Loucy (cell line): ENCODE results near the gene BBS5.
"Not testable (repeated sequence)": the region's sequence is repeated elsewhere in the genome, so short reads cannot be mapped to it uniquely, and the experiment has no call there.

Experiments used
- H2AFZ ChIP-seq: fragments of 200-600 bp; sonication (generic); 2 replicates; pipeline ENCODE4 v1.6.0; 2016; ENCODE audit warnings: antibody characterized with exemption, mild to moderate bottlenecking, low read length, moderate library complexity
- H3F3A ChIP-seq: fragments of 200-600 bp; 2 replicates; pipeline ENCODE4 v1.6.0; 2016; ENCODE audit warnings: antibody characterized with exemption, low read depth, mild to moderate bottlenecking
- H3K27me3 ChIP-seq: fragments of 200-600 bp; sonication (generic); 2 replicates; pipeline ENCODE4 v1.6.1; 2014; ENCODE audit warnings: low read length, mild to moderate bottlenecking; ENCODE audit not compliant: insufficient read depth, poor library complexity, severe bottlenecking
- H3K36me3 ChIP-seq: fragments of 200-600 bp; sonication (generic); 2 replicates; pipeline ENCODE4 v1.6.1; 2016; ENCODE audit warnings: low read length; ENCODE audit not compliant: insufficient read depth
- H3K4me1 ChIP-seq: fragments of 200-600 bp; sonication (generic); 2 replicates; pipeline ENCODE4 v1.5.1; 2014; ENCODE audit warnings: low read length, mild to moderate bottlenecking; ENCODE audit not compliant: insufficient read depth, poor library complexity, severe bottlenecking
- H3K4me2 ChIP-seq: fragments of 200-600 bp; sonication (generic); 2 replicates; pipeline ENCODE4 v1.6.0; 2014; ENCODE audit warnings: antibody characterized with exemption, low read length, low read depth, mild to moderate bottlenecking; ENCODE audit not compliant: poor library complexity, severe bottlenecking
- H3K4me3 ChIP-seq: fragments of 200-600 bp; sonication (generic); 2 replicates; pipeline ENCODE4 v1.5.1; 2014; ENCODE audit warnings: low read length, mild to moderate bottlenecking, mixed read lengths; ENCODE audit not compliant: poor library complexity, severe bottlenecking
- H3K79me2 ChIP-seq: fragments of 200-600 bp; sonication (generic); 2 replicates; pipeline ENCODE4 v1.6.1; 2014; ENCODE audit warnings: low read length; ENCODE audit not compliant: insufficient read depth
- H3K9ac ChIP-seq: fragments of 200-600 bp; sonication (generic); 2 replicates; pipeline ENCODE4 v1.6.0; 2014; ENCODE audit warnings: mild to moderate bottlenecking, low read depth, low read length, moderate library complexity; ENCODE audit not compliant: poor library complexity, severe bottlenecking
- H3K9me2 ChIP-seq: fragments of 200-600 bp; sonication (generic); replicated peaks from 2 replicates; pipeline ENCODE4 v1.6.1; 2016; ENCODE audit warnings: low read depth, low read length, mixed read lengths
- H3K9me3 ChIP-seq: fragments of 200-600 bp; sonication (generic); 2 replicates; pipeline ENCODE4 v1.6.1; 2014; ENCODE audit warnings: mild to moderate bottlenecking, antibody characterized with exemption, low read length, low read depth; ENCODE audit not compliant: insufficient read depth
- H4K20me1 ChIP-seq: fragments of 200-600 bp; sonication (generic); 2 replicates; pipeline ENCODE4 v1.6.0; 2014; ENCODE audit warnings: antibody characterized with exemption, low read length, mild to moderate bottlenecking; ENCODE audit not compliant: insufficient read depth, poor library complexity, severe bottlenecking
- CTCF ChIP-seq: fragments of 200-600 bp; sonication (generic); conservative IDR thresholded peaks from 2 replicates; pipeline ENCODE4 v1.5.1; 2014; ENCODE audit warnings: mild to moderate bottlenecking, antibody characterized with exemption, low read length
- EZH2phosphoT487 ChIP-seq: fragments of 200-600 bp; IDR thresholded peaks from 2 replicates; pipeline ENCODE4 v1.6.1; 2018; ENCODE audit warnings: antibody characterized with exemption, mild to moderate bottlenecking, moderate library complexity, borderline replicate concordance

Gene BBS5

GRCh38 chr2:169479257-169480078 lies at the start of gene BBS5:
TSS of gene BBS5 (plus strand) at chr2:169479494. CDS start at chr2:169479554, 60 bp downstream.
- no peaks in the 10 kb centered on the region for H3K27me3 ChIP-seq
- peak within 1 kb of the TSS; percentile 93 for H3K4me3 ChIP-seq
- peak; percentile 70 for TF ChIP-seq CTCF
- no peak for TF ChIP-seq EZH2phosphoT487
- no peaks in the 10 kb centered on the region for H3K36me3 ChIP-seq
- H3K4me1 ChIP-seq, result peaks cover 9% of the 10 kb centered on the region
- H3K9me3 ChIP-seq, result no peaks in the 10 kb centered on the region
- peak within 1 kb of the TSS; percentile 100 for H2AFZ ChIP-seq
- no peaks in the 10 kb centered on the region for H4K20me1 ChIP-seq
- no peaks in the 10 kb centered on the region for H3K9me2 ChIP-seq
- H3K9ac ChIP-seq, result peak within 1 kb of the TSS; percentile 72
- no peaks in the 10 kb centered on the region for H3F3A ChIP-seq
- peak within 1 kb of the TSS; percentile 80 for H3K4me2 ChIP-seq
- no peaks in the 10 kb centered on the region for H3K79me2 ChIP-seq

- not testable (repeated sequence) for H3K79me2 ChIP-seq, H4K20me1 ChIP-seq, H3K9me3 ChIP-seq, H3K9ac ChIP-seq, H3K36me3 ChIP-seq, H3K9me2 ChIP-seq, H3K4me3 ChIP-seq, H3K4me2 ChIP-seq, H3K27me3 ChIP-seq, H2AFZ ChIP-seq, H3F3A ChIP-seq, H3K4me1 ChIP-seq
These were observed 47.5 kb upstream of the BBS5 start for GRCh38 chr2:169431772-169432171.

- not testable (repeated sequence) for H3K4me3 ChIP-seq, H3F3A ChIP-seq, H3K9me2 ChIP-seq, H3K9ac ChIP-seq, H3K27me3 ChIP-seq, H3K4me1 ChIP-seq, H4K20me1 ChIP-seq, H2AFZ ChIP-seq, H3K36me3 ChIP-seq, H3K79me2 ChIP-seq, H3K4me2 ChIP-seq, H3K9me3 ChIP-seq
These were observed 45.1 kb upstream of the BBS5 start for GRCh38 chr2:169434236-169434635.

- H3K27me3 ChIP-seq, result no peaks in the 10 kb centered on the region
- no peaks in the 10 kb centered on the region for H3K79me2 ChIP-seq
- H2AFZ ChIP-seq, result no peak overlapping the region
These were observed 40.7 kb upstream of the BBS5 start for GRCh38 chr2:169438466-169439072.

More at GRCh38 chr2:169438466-169439072, 40.7 kb upstream of the BBS5 start:
- Histone ChIP-seq H3K9ac (no peak overlapping the region), H3K9me2 (no peaks in the 10 kb centered on the region), H3K9me3 (no peaks in the 10 kb centered on the region), H3K4me3 (no peak overlapping the region), H3F3A (no peaks in the 10 kb centered on the region), H4K20me1 (no peaks in the 10 kb centered on the region), H3K36me3 (no peaks in the 10 kb centered on the region), H3K4me2 (no peak overlapping the region), H3K4me1 (peaks cover 4% of the 10 kb centered on the region)
- no peak for TF ChIP-seq EZH2phosphoT487
- TF ChIP-seq CTCF, result no peak
